GM12864 (cell line): Measurements from ENCODE around the gene ABHD14A.

Source experiments
- DNase-seq: peaks from one replicate; pipeline ENCODE4 v3.0.0-alpha.2; 2011; ENCODE audit warnings: low read depth
- H3K4me3 ChIP-seq: 2 replicates; pipeline ENCODE4 v1.5.1; 2011; ENCODE audit warnings: mild to moderate bottlenecking, low read depth, low read length, control low read depth
- CTCF ChIP-seq: IDR thresholded peaks from 2 replicates; pipeline ENCODE4 v1.5.1; 2011; ENCODE audit warnings: low read depth, mild to moderate bottlenecking, moderate library complexity, low read length, control low read depth, inconsistent platforms; ENCODE audit errors: missing control alignments

Gene ABHD14A

GRCh38 chr3:51932471-51933370 lies 42.1 kb upstream of the ABHD14A start:
- DNase-seq = no peak
- H3K4me3 ChIP-seq = no peak overlapping the region
- TF ChIP-seq CTCF = no peak

GRCh38 chr3:51933471-51934138 lies 41.3 kb upstream of the ABHD14A start:
- no peak for TF ChIP-seq CTCF
- no peak for DNase-seq

GRCh38 chr3:51934139-51934850 lies 40.6 kb upstream of the ABHD14A start:
- no peak overlapping the region for H3K4me3 ChIP-seq
- no peak for TF ChIP-seq CTCF
- DNase-seq = no peak

More at GRCh38 chr3:51933471-51934138, 41.3 kb upstream of the ABHD14A start:
- no peak overlapping the region for H3K4me3 ChIP-seq

GRCh38 chr3:51934991-51935885 lies 39.6 kb upstream of the ABHD14A start:
- no peak overlapping the region for H3K4me3 ChIP-seq
- DNase-seq = no peak
- TF ChIP-seq CTCF = no peak

- no peak overlapping the region for H3K4me3 ChIP-seq
- DNase-seq = no peak
- no peak for TF ChIP-seq CTCF
Observed at GRCh38 chr3:51935886-51936755, 38.7 kb upstream of the ABHD14A start.
